Measurements from ENCODE around the gene GNB3. TPM values are rescaled to one million over a fixed set of nuclear protein-coding genes. Genes with fewer than 3 reads are reported as not detected.

Gene GNB3
- total RNA-seq, 4 donors from 2014 or later = 0.85 to 6.6 (median 0.94) TPM; not detected in 1

GRCh38 chr12:6830286-6830890 is 10.3 kb upstream of the GNB3 start:
- no peaks in the 10 kb centered on the region for H3K9me3 ChIP-seq
- peaks cover 0 to 22% (median 8%) of the 10 kb centered on the region in 4 donors for H3K4me1 ChIP-seq
- peaks cover 0 to 6% (median 0%) of the 10 kb centered on the region in 3 donors for H3K36me3 ChIP-seq
- no peaks in the 10 kb centered on the region for H3K27me3 ChIP-seq
- H3K4me3 ChIP-seq = no peak overlapping the region
- TF ChIP-seq POLR2A (IDR thresholded peaks at IDR 0.05) = no peak
- TF ChIP-seq CTCF (IDR thresholded peaks at IDR 0.05) = no peak
- no peak for DNase-seq
- H3K27ac ChIP-seq = no peak overlapping the region

GRCh38 chr12:6830999-6831398 is 9.7 kb upstream of the GNB3 start:
- Histone ChIP-seq H3K4me1 (peaks cover 0 to 22% (median 8%) of the 10 kb centered on the region in 4 donors), H3K27me3 (no peaks in the 10 kb centered on the region), H3K4me3 (no peak overlapping the region), H3K27ac (no peak overlapping the region), H3K36me3 (peaks cover 0 to 6% (median 0%) of the 10 kb centered on the region in 3 donors), H3K9me3 (no peaks in the 10 kb centered on the region)
- TF ChIP-seq CTCF (IDR thresholded peaks at IDR 0.05) (no peak), POLR2A (IDR thresholded peaks at IDR 0.05) (no peak)
- DNase-seq = no peak

- Histone ChIP-seq H3K4me3 (no peak overlapping the region), H3K4me1 (peaks cover 0 to 22% (median 8%) of the 10 kb centered on the region in 4 donors), H3K27me3 (no peaks in the 10 kb centered on the region), H3K36me3 (peaks cover 0 to 6% (median 0%) of the 10 kb centered on the region in 3 donors), H3K9me3 (no peaks in the 10 kb centered on the region), H3K27ac (no peak overlapping the region)
- DNase-seq = no peak
- no peak for TF ChIP-seq POLR2A (IDR thresholded peaks at IDR 0.05)
- no peak for TF ChIP-seq CTCF (IDR thresholded peaks at IDR 0.05)
These were observed 9.2 kb upstream of the GNB3 start for GRCh38 chr12:6831450-6831995.

GRCh38 chr12:6832125-6832524 is 8.6 kb upstream of the GNB3 start:
- no peaks in the 10 kb centered on the region for H3K27me3 ChIP-seq
- DNase-seq = no peak
- no peaks in the 10 kb centered on the region for H3K9me3 ChIP-seq
- no peak for TF ChIP-seq POLR2A (IDR thresholded peaks at IDR 0.05)
- no peak for TF ChIP-seq CTCF (IDR thresholded peaks at IDR 0.05)
- peaks cover 0 to 8% (median 0%) of the 10 kb centered on the region in 3 donors for H3K36me3 ChIP-seq
- H3K4me1 ChIP-seq = peaks cover 0 to 19% (median 8%) of the 10 kb centered on the region in 4 donors
- H3K27ac ChIP-seq = no peak overlapping the region
- no peak overlapping the region for H3K4me3 ChIP-seq

GRCh38 chr12:6833189-6833890 is 7.4 kb upstream of the GNB3 start:
- no peak overlapping the region for H3K4me3 ChIP-seq
- no peaks in the 10 kb centered on the region for H3K27me3 ChIP-seq
- H3K36me3 ChIP-seq = peaks cover 0 to 14% (median 0%) of the 10 kb centered on the region in 3 donors
- no peak for DNase-seq
- peaks cover 0 to 11% (median 5%) of the 10 kb centered on the region in 4 donors for H3K4me1 ChIP-seq
- TF ChIP-seq POLR2A (IDR thresholded peaks at IDR 0.05) = no peak
- no peak for TF ChIP-seq CTCF (IDR thresholded peaks at IDR 0.05)
- no peaks in the 10 kb centered on the region for H3K9me3 ChIP-seq
- H3K27ac ChIP-seq = no peak overlapping the region

Measured in Peyer's patch (tissue), 4 donors.